OCI-LY1 (cell line): ENCODE results near the gene TCF3.

Source experiments
- H2AFZ ChIP-seq: fragments of 200-600 bp; sonication (generic), shearing (Covaris generic); 2 replicates; pipeline ENCODE4 v1.6.0; 2014; ENCODE audit warnings: antibody characterized with exemption, mild to moderate bottlenecking, low read length
- H3F3A ChIP-seq: fragments of 200-600 bp; sonication (generic), shearing (Covaris generic); 2 replicates; pipeline ENCODE4 v1.6.0; 2014; ENCODE audit warnings: mild to moderate bottlenecking, antibody characterized with exemption, low read length, moderate library complexity; ENCODE audit not compliant: insufficient read depth
- H3K27ac ChIP-seq: fragments of 200-600 bp; sonication (generic); 2 replicates; pipeline ENCODE4 v1.5.1; 2014; ENCODE audit warnings: low read length, mixed run types, mild to moderate bottlenecking, low read depth; ENCODE audit not compliant: poor library complexity, severe bottlenecking
- H3K27me3 ChIP-seq: fragments of 200-600 bp; sonication (generic); 2 replicates; pipeline ENCODE4 v1.6.0; 2014; ENCODE audit warnings: antibody characterized with exemption, mild to moderate bottlenecking, low read length, moderate library complexity; ENCODE audit not compliant: insufficient read depth
- H3K36me3 ChIP-seq: fragments of 200-600 bp; sonication (generic); 2 replicates; pipeline ENCODE4 v1.6.1; 2014; ENCODE audit warnings: mild to moderate bottlenecking, antibody characterized with exemption, low read length, moderate library complexity, mixed read lengths; ENCODE audit not compliant: insufficient read depth
- H3K4me1 ChIP-seq: fragments of 200-600 bp; sonication (generic); 2 replicates; pipeline ENCODE4 v1.5.1; 2014; ENCODE audit warnings: mild to moderate bottlenecking, low read length, moderate library complexity; ENCODE audit not compliant: insufficient read depth, severe bottlenecking
- H3K4me2 ChIP-seq: fragments of 200-600 bp; sonication (generic), shearing (Covaris generic); 2 replicates; pipeline ENCODE4 v1.6.1; 2014; ENCODE audit warnings: low read length
- H3K4me3 ChIP-seq: fragments of 200-600 bp; sonication (generic); 2 replicates; pipeline ENCODE4 v1.5.1; 2014; ENCODE audit warnings: low read length, low read depth, mild to moderate bottlenecking, mixed read lengths; ENCODE audit not compliant: poor library complexity, severe bottlenecking
- H3K79me2 ChIP-seq: fragments of 200-600 bp; shearing (Covaris generic); 2 replicates; pipeline ENCODE4 v1.6.1; 2016; ENCODE audit warnings: mixed run types, low read length, mixed read lengths; ENCODE audit not compliant: insufficient read depth
- H3K9ac ChIP-seq: fragments of 200-600 bp; sonication (generic), shearing (Covaris generic); 2 replicates; pipeline ENCODE4 v1.6.1; 2014; ENCODE audit warnings: mild to moderate bottlenecking, low read length, mixed read lengths
- H3K9me2 ChIP-seq: fragments of 200-600 bp; sonication (generic), shearing (Covaris generic); 2 replicates; pipeline ENCODE4 v1.6.1; 2014; ENCODE audit warnings: low read depth, mild to moderate bottlenecking, low read length, mixed read lengths
- H3K9me3 ChIP-seq: fragments of 200-600 bp; shearing (Covaris generic); 2 replicates; pipeline ENCODE4 v1.6.1; 2014; ENCODE audit warnings: low read length, mixed read lengths
- H4K20me1 ChIP-seq: fragments of 200-600 bp; sonication (generic), shearing (Covaris generic); 2 replicates; pipeline ENCODE4 v1.6.0; 2016; ENCODE audit warnings: mild to moderate bottlenecking, low read length; ENCODE audit not compliant: insufficient read depth
- EZH2 ChIP-seq: fragments of 200-600 bp; sonication (generic), shearing (Covaris generic); IDR thresholded peaks from 2 replicates; pipeline ENCODE4 v1.8.0; 2017; ENCODE audit warnings: borderline replicate concordance, mixed run types, mild to moderate bottlenecking, antibody characterized with exemption, low read length, moderate library complexity, mixed read lengths
- TF ChIP-seq, protein P1 (sequence below): fragments of 200-600 bp; sonication (generic), shearing (Covaris generic); IDR thresholded peaks from 2 replicates; pipeline ENCODE4 v1.5.1; 2017; ENCODE audit warnings: mild to moderate bottlenecking, antibody characterized with exemption, low read length, moderate library complexity, mixed read lengths

The TCF3 gene

DNA sequence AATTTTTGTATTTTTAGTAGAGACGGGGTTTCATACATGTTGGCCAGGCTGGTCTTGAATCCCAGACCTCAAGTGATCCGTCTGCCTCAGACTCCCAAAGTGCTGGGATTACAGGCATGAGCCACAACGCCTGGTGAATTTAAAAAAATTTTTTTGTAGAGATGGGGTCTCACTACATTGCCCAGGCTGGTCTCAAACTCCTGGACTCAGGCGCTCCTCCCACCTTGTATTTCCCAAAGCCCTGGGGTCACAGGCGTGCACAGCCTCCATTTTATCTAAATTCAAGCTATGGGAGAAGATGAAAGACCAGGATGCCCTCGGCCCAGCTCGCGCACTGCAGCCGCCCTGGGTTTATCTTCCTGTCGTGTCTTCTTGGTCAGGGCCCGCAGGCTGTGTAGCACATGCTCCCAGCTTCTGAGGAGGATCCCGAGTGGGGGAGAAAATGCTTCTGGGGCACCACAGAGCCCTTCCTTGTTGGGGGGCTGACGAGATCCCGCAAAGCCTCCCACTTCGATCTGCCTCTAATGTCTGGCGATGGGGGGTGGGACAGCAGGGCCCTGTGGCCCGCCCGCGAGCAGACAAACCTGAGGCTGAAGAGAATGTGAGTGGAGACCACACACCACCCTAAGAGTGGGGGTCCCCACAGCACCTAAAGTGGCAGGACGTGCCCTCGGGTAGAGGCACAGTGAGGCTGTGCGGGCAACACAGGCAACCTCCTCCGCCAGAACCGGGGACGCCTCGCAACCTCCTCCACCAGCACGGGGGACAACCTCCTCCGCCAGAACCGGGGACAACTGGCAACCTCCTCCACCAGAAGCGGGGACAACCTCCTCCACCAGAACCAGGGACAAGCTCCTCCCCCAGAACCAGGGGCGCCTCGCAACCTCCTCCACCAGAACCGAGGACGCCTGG is 15.8 kb downstream of the TCF3 start:
- H3K4me2 ChIP-seq: no peak overlapping the region
- H3K9me2 ChIP-seq: no peaks in the 10 kb centered on the region
- no peak overlapping the region for H3K4me3 ChIP-seq
- H2AFZ ChIP-seq: no peak overlapping the region
- no peak overlapping the region for H3K27ac ChIP-seq
- H3K36me3 ChIP-seq: peaks cover 99% of the 10 kb centered on the region
- H4K20me1 ChIP-seq: no peaks in the 10 kb centered on the region
- peaks cover 76% of the 10 kb centered on the region for H3K79me2 ChIP-seq
- no peak for TF ChIP-seq EZH2
- TF ChIP-seq, protein P1, sequence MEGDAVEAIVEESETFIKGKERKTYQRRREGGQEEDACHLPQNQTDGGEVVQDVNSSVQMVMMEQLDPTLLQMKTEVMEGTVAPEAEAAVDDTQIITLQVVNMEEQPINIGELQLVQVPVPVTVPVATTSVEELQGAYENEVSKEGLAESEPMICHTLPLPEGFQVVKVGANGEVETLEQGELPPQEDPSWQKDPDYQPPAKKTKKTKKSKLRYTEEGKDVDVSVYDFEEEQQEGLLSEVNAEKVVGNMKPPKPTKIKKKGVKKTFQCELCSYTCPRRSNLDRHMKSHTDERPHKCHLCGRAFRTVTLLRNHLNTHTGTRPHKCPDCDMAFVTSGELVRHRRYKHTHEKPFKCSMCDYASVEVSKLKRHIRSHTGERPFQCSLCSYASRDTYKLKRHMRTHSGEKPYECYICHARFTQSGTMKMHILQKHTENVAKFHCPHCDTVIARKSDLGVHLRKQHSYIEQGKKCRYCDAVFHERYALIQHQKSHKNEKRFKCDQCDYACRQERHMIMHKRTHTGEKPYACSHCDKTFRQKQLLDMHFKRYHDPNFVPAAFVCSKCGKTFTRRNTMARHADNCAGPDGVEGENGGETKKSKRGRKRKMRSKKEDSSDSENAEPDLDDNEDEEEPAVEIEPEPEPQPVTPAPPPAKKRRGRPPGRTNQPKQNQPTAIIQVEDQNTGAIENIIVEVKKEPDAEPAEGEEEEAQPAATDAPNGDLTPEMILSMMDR: no peak
- no peaks in the 10 kb centered on the region for H3K9me3 ChIP-seq
- H3K9ac ChIP-seq: no peak overlapping the region
- H3F3A ChIP-seq: peaks cover 6% of the 10 kb centered on the region; the same call in 1 of the 2 replicates
- peaks cover 25% of the 10 kb centered on the region for H3K4me1 ChIP-seq
- no peaks in the 10 kb centered on the region for H3K27me3 ChIP-seq

DNA sequence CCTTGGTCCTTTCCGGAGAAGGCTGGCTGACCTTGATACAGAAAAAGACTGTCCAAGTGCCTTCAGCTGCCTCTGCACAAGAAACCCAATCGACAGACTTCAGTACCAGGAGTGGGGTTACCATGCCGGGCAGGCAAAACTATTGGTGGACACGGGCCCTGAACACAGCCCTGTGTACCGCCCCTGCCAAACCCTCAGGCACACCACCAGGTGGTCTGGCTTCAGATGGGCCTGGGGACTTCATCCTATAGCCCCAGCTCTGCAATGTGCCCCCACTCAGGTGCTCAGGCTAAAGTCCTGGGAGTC is 17.5 kb downstream of the TCF3 start:
- TF ChIP-seq, protein P1: no peak
- no peak for TF ChIP-seq EZH2
- no peaks in the 10 kb centered on the region for H3K27me3 ChIP-seq
- no peak overlapping the region for H3K9ac ChIP-seq
- H3F3A ChIP-seq: peaks cover 6% of the 10 kb centered on the region; the same call in 1 of the 2 replicates
- H3K9me3 ChIP-seq: no peaks in the 10 kb centered on the region
- no peak overlapping the region for H3K4me3 ChIP-seq
- H3K79me2 ChIP-seq: peaks cover 65% of the 10 kb centered on the region
- no peak overlapping the region for H3K4me2 ChIP-seq
- no peak overlapping the region for H3K27ac ChIP-seq
- no peak overlapping the region for H2AFZ ChIP-seq
- no peaks in the 10 kb centered on the region for H4K20me1 ChIP-seq
- H3K9me2 ChIP-seq: no peaks in the 10 kb centered on the region
- H3K4me1 ChIP-seq: peaks cover 15% of the 10 kb centered on the region
- H3K36me3 ChIP-seq: peaks cover 99% of the 10 kb centered on the region

DNA sequence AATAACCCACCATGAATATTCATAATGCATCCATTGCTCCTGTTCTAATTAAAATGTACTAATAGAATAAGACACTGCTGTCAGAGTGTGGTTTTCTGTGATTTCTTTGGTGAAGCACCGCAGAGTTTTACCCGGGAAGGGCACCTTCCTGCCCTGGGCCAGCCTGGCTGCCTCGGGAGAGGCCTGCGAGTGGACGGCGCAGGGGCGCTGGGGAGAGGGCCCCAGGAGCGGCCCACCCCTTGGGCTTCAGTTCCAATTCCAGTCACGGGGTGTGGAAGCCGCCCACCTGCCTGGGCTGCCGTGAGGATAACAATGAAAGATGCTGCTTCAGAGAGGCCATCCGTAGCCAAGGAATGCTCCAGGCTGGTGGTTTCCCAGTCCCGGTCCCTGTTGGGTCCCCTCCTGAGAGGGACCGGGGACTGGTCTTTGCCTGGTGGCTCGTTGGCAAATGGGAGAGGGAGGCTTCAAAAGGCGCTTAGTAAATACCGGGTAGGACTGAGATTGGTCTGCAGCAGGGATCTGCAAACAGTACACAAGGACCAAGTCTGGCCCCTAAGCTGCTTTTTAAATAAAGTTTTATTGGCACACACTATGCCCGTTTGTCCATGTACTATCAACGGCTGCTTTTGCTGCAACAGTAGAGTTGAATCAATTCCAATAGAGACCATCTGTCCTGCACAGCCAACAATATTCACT is 18.0 kb downstream of the TCF3 start:
- Histone ChIP-seq H3K4me2 (no peak overlapping the region), H3K4me1 (peaks cover 15% of the 10 kb centered on the region), H2AFZ (no peak overlapping the region), H3K36me3 (peaks cover 99% of the 10 kb centered on the region), H4K20me1 (no peaks in the 10 kb centered on the region), H3K9me3 (no peaks in the 10 kb centered on the region), H3K4me3 (no peak overlapping the region), H3K9me2 (no peaks in the 10 kb centered on the region), H3F3A (peaks cover 6% of the 10 kb centered on the region; the same call in 1 of the 2 replicates), H3K27ac (no peak overlapping the region), H3K79me2 (peaks cover 60% of the 10 kb centered on the region), H3K9ac (no peak overlapping the region), H3K27me3 (no peaks in the 10 kb centered on the region)
- TF ChIP-seq, protein P1: no peak
- no peak for TF ChIP-seq EZH2
